ENCODE measurements around the gene OR10G2. TPM values are rescaled to one million over a fixed set of nuclear protein-coding genes. Genes with fewer than 3 reads are reported as not detected.

Gene OR10G2
- total and polyA plus RNA-seq, 3 donors from 2014 or later: 0.25 TPM; not detected in 2

GRCh38 chr14:21671371-21671770, 36.6 kb upstream of the OR10G2 start:
- intact Hi-C loops (cut with DNase I; ENCODE audit: low total_unique reads): no loop called here
- TF ChIP-seq, protein P1, sequence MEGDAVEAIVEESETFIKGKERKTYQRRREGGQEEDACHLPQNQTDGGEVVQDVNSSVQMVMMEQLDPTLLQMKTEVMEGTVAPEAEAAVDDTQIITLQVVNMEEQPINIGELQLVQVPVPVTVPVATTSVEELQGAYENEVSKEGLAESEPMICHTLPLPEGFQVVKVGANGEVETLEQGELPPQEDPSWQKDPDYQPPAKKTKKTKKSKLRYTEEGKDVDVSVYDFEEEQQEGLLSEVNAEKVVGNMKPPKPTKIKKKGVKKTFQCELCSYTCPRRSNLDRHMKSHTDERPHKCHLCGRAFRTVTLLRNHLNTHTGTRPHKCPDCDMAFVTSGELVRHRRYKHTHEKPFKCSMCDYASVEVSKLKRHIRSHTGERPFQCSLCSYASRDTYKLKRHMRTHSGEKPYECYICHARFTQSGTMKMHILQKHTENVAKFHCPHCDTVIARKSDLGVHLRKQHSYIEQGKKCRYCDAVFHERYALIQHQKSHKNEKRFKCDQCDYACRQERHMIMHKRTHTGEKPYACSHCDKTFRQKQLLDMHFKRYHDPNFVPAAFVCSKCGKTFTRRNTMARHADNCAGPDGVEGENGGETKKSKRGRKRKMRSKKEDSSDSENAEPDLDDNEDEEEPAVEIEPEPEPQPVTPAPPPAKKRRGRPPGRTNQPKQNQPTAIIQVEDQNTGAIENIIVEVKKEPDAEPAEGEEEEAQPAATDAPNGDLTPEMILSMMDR (IDR thresholded peaks at IDR 0.05): no peak
- no peak for TF ChIP-seq POLR2A (IDR thresholded peaks at IDR 0.05)
- Histone ChIP-seq H3K9me3 (no peaks in the 10 kb centered on the region), H3K4me3 (no peak overlapping the region), H3K4me1 (no peaks in the 10 kb centered on the region), H3K36me3 (ENCODE audit: low read depth, missing control alignments) (no peaks in the 10 kb centered on the region), H3K27me3 (no peaks in the 10 kb centered on the region), H3K27ac (no peak overlapping the region)
- 57 to 62% methylated on average over 2 of the region's 2 CpGs for WGBS, 2 donors
- no peak for DNase-seq

DNA sequence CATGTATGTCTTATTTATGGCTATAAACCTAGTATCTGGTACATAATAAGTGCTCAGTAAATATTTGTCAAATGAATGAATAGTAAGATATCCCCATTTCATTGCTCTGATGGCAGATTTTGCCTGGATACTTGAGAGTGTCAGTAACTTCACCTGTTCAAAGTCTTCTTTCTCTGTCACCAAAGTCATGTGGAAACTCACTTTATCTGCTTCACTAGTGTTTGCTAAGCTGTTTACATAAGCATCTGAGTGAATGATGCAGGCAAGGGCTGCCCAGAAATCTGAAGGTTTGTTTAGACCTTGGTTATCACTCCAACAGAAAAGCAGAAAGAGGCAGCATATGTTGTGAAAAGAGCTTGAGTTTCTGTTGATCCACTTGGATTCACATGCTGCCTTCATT, 34.5 kb upstream of the OR10G2 start:
- TF ChIP-seq POLR2A (IDR thresholded peaks at IDR 0.05): no peak
- TF ChIP-seq, protein P1 (IDR thresholded peaks at IDR 0.05): no peak
- Histone ChIP-seq H3K27ac (no peak overlapping the region), H3K4me1 (no peaks in the 10 kb centered on the region), H3K27me3 (no peaks in the 10 kb centered on the region), H3K9me3 (no peaks in the 10 kb centered on the region), H3K4me3 (no peak overlapping the region), H3K36me3 (ENCODE audit: low read depth, missing control alignments) (no peaks in the 10 kb centered on the region)
- intact Hi-C loops (cut with DNase I; ENCODE audit: low total_unique reads): no loop called here
- DNase-seq: no peak

DNA sequence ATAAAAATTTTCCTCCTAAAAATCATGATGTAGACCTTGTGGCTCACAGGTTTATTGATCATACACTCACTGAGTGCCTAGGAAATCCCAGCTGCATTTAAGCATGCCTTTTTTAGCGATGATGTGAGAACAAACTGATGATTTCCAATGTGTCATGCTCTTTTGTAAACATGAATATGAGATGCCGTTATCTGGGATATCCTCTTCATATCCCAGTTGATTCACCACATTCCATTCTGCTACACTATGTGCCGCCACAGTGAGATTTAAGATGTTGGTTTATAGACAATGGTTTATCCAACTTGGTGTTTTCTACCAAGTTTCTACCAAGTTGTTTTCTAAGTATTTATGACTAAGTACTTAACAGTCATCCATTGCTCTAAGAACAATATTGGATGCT, 33.6 kb upstream of the OR10G2 start:
- intact Hi-C loops (cut with DNase I; ENCODE audit: low total_unique reads): no loop called here
- Histone ChIP-seq H3K9me3 (no peaks in the 10 kb centered on the region), H3K36me3 (ENCODE audit: low read depth, missing control alignments) (no peaks in the 10 kb centered on the region), H3K4me3 (no peak overlapping the region), H3K27me3 (no peaks in the 10 kb centered on the region), H3K4me1 (no peaks in the 10 kb centered on the region), H3K27ac (no peak overlapping the region)
- 82 to 93% methylated on average over 3 of the region's 3 CpGs for WGBS, 2 donors
- no peak for DNase-seq
- TF ChIP-seq, protein P1 (IDR thresholded peaks at IDR 0.05): no peak
- TF ChIP-seq POLR2A (IDR thresholded peaks at IDR 0.05): no peak

DNA sequence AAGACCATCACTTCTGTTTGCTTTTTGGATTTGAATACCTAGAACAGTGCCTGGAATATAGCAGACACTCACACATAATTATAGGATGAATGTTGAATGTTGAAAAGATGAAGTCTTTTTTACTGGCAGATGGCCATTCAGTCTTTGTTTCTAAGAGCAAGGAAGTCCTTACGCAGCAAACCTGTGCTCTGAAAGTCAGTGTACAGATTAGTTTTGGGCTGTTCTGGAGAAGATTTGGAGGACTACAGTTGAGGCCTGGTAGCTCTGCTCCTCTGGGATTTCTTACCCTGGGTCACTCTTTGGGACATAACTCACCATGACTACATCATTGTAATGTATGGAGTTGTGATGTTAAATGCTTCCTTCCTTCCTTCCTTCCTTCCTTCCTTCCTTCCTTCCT, 22.2 kb upstream of the OR10G2 start:
- DNase-seq: no peak
- Histone ChIP-seq H3K27me3 (no peaks in the 10 kb centered on the region), H3K36me3 (ENCODE audit: low read depth, missing control alignments) (no peaks in the 10 kb centered on the region), H3K4me1 (no peaks in the 10 kb centered on the region), H3K4me3 (no peak overlapping the region), H3K9me3 (no peaks in the 10 kb centered on the region), H3K27ac (no peak overlapping the region)
- TF ChIP-seq POLR2A (IDR thresholded peaks at IDR 0.05): no peak
- TF ChIP-seq, protein P1 (IDR thresholded peaks at IDR 0.05): no peak
- intact Hi-C loops (cut with DNase I; ENCODE audit: low total_unique reads): no loop called here
- 85 to 95% methylated on average over 1 of the region's 1 CpG for WGBS, 2 donors

DNA sequence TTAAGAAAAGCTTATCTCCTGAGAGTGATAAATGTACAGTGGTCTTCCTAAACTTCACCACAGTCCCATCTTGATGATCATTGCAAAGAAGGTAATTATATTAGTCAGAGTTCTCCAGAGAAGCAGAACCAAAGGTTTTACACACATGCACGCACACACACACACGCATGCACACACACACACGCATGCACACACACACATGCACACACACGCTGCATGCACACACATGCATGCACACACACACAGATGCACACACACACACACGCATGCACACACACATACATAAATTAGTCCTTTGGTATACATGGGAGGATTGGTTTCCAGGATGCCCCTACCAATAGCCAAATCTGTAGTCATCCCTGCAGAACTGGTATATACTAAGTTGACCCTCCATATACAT, 19.5 kb upstream of the OR10G2 start:
- Histone ChIP-seq H3K27me3 (no peaks in the 10 kb centered on the region), H3K27ac (no peak overlapping the region), H3K4me1 (no peaks in the 10 kb centered on the region), H3K9me3 (no peaks in the 10 kb centered on the region), H3K4me3 (no peak overlapping the region), H3K36me3 (ENCODE audit: low read depth, missing control alignments) (no peaks in the 10 kb centered on the region)
- 94 to 95% methylated on average over 5 of the region's 5 CpGs for WGBS, 2 donors
- intact Hi-C loops (cut with DNase I; ENCODE audit: low total_unique reads): no loop called here
- TF ChIP-seq, protein P1 (IDR thresholded peaks at IDR 0.05): no peak
- TF ChIP-seq POLR2A (IDR thresholded peaks at IDR 0.05): no peak
- no peak for DNase-seq
